Esophagus squamous epithelium (tissue), 5 donors: Measurements from ENCODE around the gene C21orf58. TPM values are rescaled to one million over a fixed set of nuclear protein-coding genes. Genes with fewer than 3 reads are reported as not detected.

ENCODE experiments used
- DNase-seq: peaks from one replicate; lab custom pipeline; 2025; lab: John Stamatoyannopoulos, UW
- H3K27ac ChIP-seq, 4 donors: fragments of 200-600 bp; sonication (generic); one replicate each; pipeline ENCODE4 v1.5.1; 2016 to 2019; ENCODE audit warnings: mild to moderate bottlenecking in 1 of 4
- H3K27me3 ChIP-seq, 4 donors: fragments of 200-600 bp; sonication (generic); 1 replicate in 3 of 4; 2 replicates in 1 of 4; pipeline versions ENCODE4 v1.5.1 to v1.6.0; 2017 to 2021; ENCODE audit warnings: antibody characterized with exemption in 1 of 4
- H3K36me3 ChIP-seq, 3 donors: fragments of 200-600 bp; sonication (generic); one replicate each; pipeline ENCODE4 v1.5.1; 2016 to 2019
- H3K4me1 ChIP-seq, 3 donors: fragments of 200-600 bp; sonication (generic); one replicate each; pipeline ENCODE4 v1.5.1; 2017 to 2019
- H3K4me3 ChIP-seq, 4 donors: fragments of 200-600 bp; sonication (generic); 1 replicate in 3 of 4; 2 replicates in 1 of 4; pipeline ENCODE4 v1.5.1; 2016 to 2019; ENCODE audit warnings: mild to moderate bottlenecking in 2 of 4, moderate library complexity in 1 of 4
- H3K9me3 ChIP-seq, 3 donors: fragments of 200-600 bp; sonication (generic); one replicate each; pipeline ENCODE4 v1.5.1; 2016 to 2019
- POLR2A ChIP-seq, 4 donors: fragments of 450-650 bp; IDR thresholded peaks; one replicate each; pipeline ENCODE4 v1.6.1; 2017; ENCODE audit warnings: antibody characterized with exemption in 4 of 4, mild to moderate bottlenecking in 4 of 4, moderate library complexity in 3 of 4
- whole genome bisulfite sequencing, 2 donors: methylation state at CpG; one replicate each; pipeline ENCODE4 v1.1.5; 2018; 5-methylcytosine and 5-hydroxymethylcytosine counted together
- intact Hi-C: fragments of 100-400 bp; cut with DNase I; formaldehyde crosslinking; loops from one replicate; pipeline ENCODE4 v1.15.0; 2022
- total RNA-seq, 4 donors: library from RNA; depleted of rRNA; stranded (reverse); fragments of >200 nt; gene quantifications; one replicate each; pipeline ENCODE4 v1.1.0, GENCODE V29; 2016
- TF ChIP-seq, protein P1 (sequence below), 6 experiments: fragments of 450-650 bp in 4 of 6; fragments of 200-600 bp in 2 of 6; sonication (generic) in 2 of 6; IDR thresholded peaks; one replicate each; pipeline ENCODE4 v1.5.1; 2016 to 2019; ENCODE audit warnings: antibody characterized with exemption in 6 of 6, mild to moderate bottlenecking in 4 of 6, moderate library complexity in 4 of 6
- donor health status: DM: yes; HTN: yes; CAD: no.

C21orf58 gene
- total RNA-seq, 4 donors from 2014 or later, result 2.1 to 4.4 (median 2.7) TPM

DNA sequence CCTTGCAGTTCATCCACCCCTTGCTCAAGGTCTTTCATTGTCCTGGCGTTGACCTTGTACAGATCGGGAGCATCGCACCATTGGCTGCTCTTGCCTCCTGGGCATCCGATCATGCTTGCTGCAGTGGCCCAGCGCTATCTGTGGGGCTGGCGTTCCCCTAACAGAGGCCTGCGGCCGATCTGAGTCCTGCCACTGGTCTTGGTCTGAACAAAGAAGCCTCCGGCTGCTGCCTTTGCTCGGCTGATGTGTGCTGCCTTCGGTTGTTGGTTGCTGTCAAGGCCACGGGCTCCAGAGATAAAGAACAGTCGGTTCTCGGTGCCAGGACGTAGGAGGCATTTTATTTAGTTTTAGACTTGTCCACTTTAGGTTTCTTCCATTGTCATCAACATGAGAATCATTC, 39.3 kb upstream of the C21orf58 start:
- Histone ChIP-seq H3K9me3 (no peaks in the 10 kb centered on the region), H3K27ac (no peak overlapping the region), H3K27me3 (no peaks in the 10 kb centered on the region), H3K4me3 (no peak overlapping the region), H3K4me1 (no peaks in the 10 kb centered on the region), H3K36me3 (peaks cover 17 to 96% (median 20%) of the 10 kb centered on the region in 3 donors)
- no peak for TF ChIP-seq POLR2A (IDR thresholded peaks at IDR 0.05)
- TF ChIP-seq, protein P1, sequence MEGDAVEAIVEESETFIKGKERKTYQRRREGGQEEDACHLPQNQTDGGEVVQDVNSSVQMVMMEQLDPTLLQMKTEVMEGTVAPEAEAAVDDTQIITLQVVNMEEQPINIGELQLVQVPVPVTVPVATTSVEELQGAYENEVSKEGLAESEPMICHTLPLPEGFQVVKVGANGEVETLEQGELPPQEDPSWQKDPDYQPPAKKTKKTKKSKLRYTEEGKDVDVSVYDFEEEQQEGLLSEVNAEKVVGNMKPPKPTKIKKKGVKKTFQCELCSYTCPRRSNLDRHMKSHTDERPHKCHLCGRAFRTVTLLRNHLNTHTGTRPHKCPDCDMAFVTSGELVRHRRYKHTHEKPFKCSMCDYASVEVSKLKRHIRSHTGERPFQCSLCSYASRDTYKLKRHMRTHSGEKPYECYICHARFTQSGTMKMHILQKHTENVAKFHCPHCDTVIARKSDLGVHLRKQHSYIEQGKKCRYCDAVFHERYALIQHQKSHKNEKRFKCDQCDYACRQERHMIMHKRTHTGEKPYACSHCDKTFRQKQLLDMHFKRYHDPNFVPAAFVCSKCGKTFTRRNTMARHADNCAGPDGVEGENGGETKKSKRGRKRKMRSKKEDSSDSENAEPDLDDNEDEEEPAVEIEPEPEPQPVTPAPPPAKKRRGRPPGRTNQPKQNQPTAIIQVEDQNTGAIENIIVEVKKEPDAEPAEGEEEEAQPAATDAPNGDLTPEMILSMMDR (IDR thresholded peaks at IDR 0.05), result no peak
- DNase-seq, result no peak
- intact Hi-C loops, result no loop called here
- 90% methylated on average over 13 to 15 of the region's 15 CpGs for WGBS, 2 donors

DNA sequence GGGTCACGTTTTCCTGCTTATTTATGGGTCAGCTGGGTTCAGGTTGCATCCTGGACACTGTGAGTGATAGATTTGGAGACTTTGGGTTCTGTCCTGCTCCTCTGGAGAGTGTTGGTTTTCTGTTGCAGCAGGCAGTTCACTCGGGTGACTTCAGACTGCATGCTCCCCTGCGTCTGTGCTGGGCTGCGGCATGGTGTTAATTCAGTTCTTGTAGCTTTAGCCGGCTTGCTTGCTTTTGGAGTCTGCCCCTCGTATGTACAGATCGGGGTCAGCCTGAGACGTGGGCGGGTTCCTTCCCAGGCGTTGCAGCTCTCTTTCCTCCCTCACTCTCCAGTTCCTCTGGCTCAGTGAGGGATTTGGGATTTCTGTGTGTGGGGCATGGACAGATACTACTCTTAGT, 38.3 kb upstream of the C21orf58 start:
- Histone ChIP-seq H3K9me3 (no peaks in the 10 kb centered on the region), H3K4me3 (no peak overlapping the region), H3K27ac (no peak overlapping the region), H3K36me3 (peaks cover 12 to 96% (median 19%) of the 10 kb centered on the region in 3 donors), H3K4me1 (no peaks in the 10 kb centered on the region), H3K27me3 (no peaks in the 10 kb centered on the region)
- intact Hi-C loops, result no loop called here
- no peak for TF ChIP-seq POLR2A (IDR thresholded peaks at IDR 0.05)
- TF ChIP-seq, protein P1 (IDR thresholded peaks at IDR 0.05), result no peak
- WGBS, 2 donors, result 74 to 86% methylated on average over 4 to 10 of the region's 10 CpGs
- DNase-seq, result no peak

GRCh38 chr21:46361176-46361575, 37.5 kb upstream of the C21orf58 start:
- no peak overlapping the region for H3K27ac ChIP-seq
- no peaks in the 10 kb centered on the region for H3K27me3 ChIP-seq
- H3K4me1 ChIP-seq, result no peaks in the 10 kb centered on the region
- TF ChIP-seq POLR2A (IDR thresholded peaks at IDR 0.05), result no peak
- TF ChIP-seq, protein P1 (IDR thresholded peaks at IDR 0.05), result no peak
- DNase-seq, result no peak
- peaks cover 9 to 96% (median 11%) of the 10 kb centered on the region in 3 donors for H3K36me3 ChIP-seq
- H3K4me3 ChIP-seq, result no peak overlapping the region
- intact Hi-C loops, result no loop called here
- WGBS, 2 donors, result 94 to 96% methylated on average over 10 of the region's 10 CpGs
- H3K9me3 ChIP-seq, result no peaks in the 10 kb centered on the region

GRCh38 chr21:46357684-46358425, 34.2 kb upstream of the C21orf58 start:
- 75 to 90% methylated on average over 10 to 17 of the region's 19 CpGs for WGBS, 2 donors
- intact Hi-C loops, result no loop called here

GRCh38 chr21:46357335-46357604, 33.6 kb upstream of the C21orf58 start:
- H3K4me1 ChIP-seq, result no peaks in the 10 kb centered on the region
- intact Hi-C loops, result no loop called here
- TF ChIP-seq, protein P1 (IDR thresholded peaks at IDR 0.05), result no peak
- no peak for TF ChIP-seq POLR2A (IDR thresholded peaks at IDR 0.05)
- H3K4me3 ChIP-seq, result no peak overlapping the region
- H3K27ac ChIP-seq, result no peak overlapping the region
- 69 to 75% methylated on average over 4 of the region's 4 CpGs for WGBS, 2 donors
- no peaks in the 10 kb centered on the region for H3K9me3 ChIP-seq
- H3K36me3 ChIP-seq, result peaks cover 20 to 98% (median 27%) of the 10 kb centered on the region in 3 donors
- DNase-seq, result no peak
- H3K27me3 ChIP-seq, result no peaks in the 10 kb centered on the region

More at GRCh38 chr21:46357684-46358425, 34.2 kb upstream of the C21orf58 start:
- TF ChIP-seq, protein P1 (IDR thresholded peaks at IDR 0.05), result no peak
- TF ChIP-seq POLR2A (IDR thresholded peaks at IDR 0.05), result no peak
- no peak for DNase-seq
- peaks cover 17 to 98% (median 21%) of the 10 kb centered on the region in 3 donors for H3K36me3 ChIP-seq
- no peaks in the 10 kb centered on the region for H3K4me1 ChIP-seq
- H3K9me3 ChIP-seq, result no peaks in the 10 kb centered on the region
- H3K27ac ChIP-seq, result no peak overlapping the region
- H3K27me3 ChIP-seq, result no peaks in the 10 kb centered on the region
- H3K4me3 ChIP-seq, result no peak overlapping the region
